K562 (cell line): ENCODE results near the gene ACSL3. TPM values are rescaled to one million over a fixed set of nuclear protein-coding genes. Genes with fewer than 3 reads are reported as not detected.

Experiments
- ATAC-seq: fragments of 200-7000 bp; cut with Tn5 transposase; 3 replicates; pipeline ENCODE4 v1.9.1; 2020; ENCODE audit warnings: moderate library complexity
- BruUV-seq: library from RNA; stranded (reverse); fragments of 400-500 nt; replicated peaks from 2 replicates; lab custom pipeline; 2021; lab: Mats Ljungman, UMichigan
- CTCF ChIA-PET: fragments of 300-600 bp; formaldehyde crosslinking; extraction: SDS; loops from one replicate; lab custom pipeline; 2021; ENCODE audit warnings: low intra/inter-chr PET ratio; lab: Yijun Ruan, JAX
- POLR2A ChIA-PET: fragments of 300-600, 350-650 bp; sonication (Branson Sonifier 250); formaldehyde crosslinking; extraction: SDS; loops from one replicate; lab custom pipeline; 2021; ENCODE audit warnings: antibody characterized with exemption, inconsistent platforms; lab: Yijun Ruan, JAX
- DNase-seq, 4 experiments: peaks; one replicate each; pipeline versions ENCODE4 v3.0.0 to v3.0.0-alpha.2; 2011 to 2018; ENCODE audit warnings: low spot score in 3 of 4, mixed read lengths in 3 of 4; ENCODE audit errors: extremely low read depth in 1 of 4
- FAIRE-seq: peaks from 2 replicates; lab custom pipeline; 2011; peaks lifted over from hg19 to GRCh38; lab: Jason Lieb, UNC
- H2AFZ ChIP-seq: 2 replicates; pipeline ENCODE4 v1.6.0; 2011; ENCODE audit warnings: low read depth, low read length, control low read depth, inconsistent platforms
- H3K27ac ChIP-seq: fragments of 200-600 bp; 3 replicates; pipeline ENCODE4 v1.8.0; 2011; ENCODE audit warnings: low read depth, mild to moderate bottlenecking, control low read depth, inconsistent platforms, low read length, moderate library complexity, mixed read lengths; ENCODE audit errors: extremely low read depth
- H3K27me3 ChIP-seq, 2 experiments: fragments of 300-600 bp in 1 of 2; 2 replicates in 1 of 2; 3 replicates in 1 of 2; pipeline versions ENCODE4 v1.6.0 to v1.8.0; 2011; ENCODE audit warnings: inconsistent platforms in 2 of 2, low read length in 2 of 2, mild to moderate bottlenecking in 1 of 2, mixed read lengths in 1 of 2, moderate library complexity in 1 of 2; ENCODE audit not compliant: control insufficient read depth in 2 of 2, insufficient read depth in 2 of 2
- H3K36me3 ChIP-seq: fragments of 300-600 bp; 3 replicates; pipeline ENCODE4 v1.8.0; 2011; ENCODE audit warnings: mild to moderate bottlenecking, low read length, inconsistent platforms; ENCODE audit not compliant: control insufficient read depth, insufficient read depth
- H3K4me1 ChIP-seq, 2 experiments: fragments of 200-600 bp in 1 of 2; replicated peaks in 1 of 2; 2 replicates in 1 of 2; 3 replicates in 1 of 2; pipeline versions ENCODE4 v1.5.1 to v1.8.0; 2011; ENCODE audit warnings: inconsistent platforms in 2 of 2, low read length in 2 of 2, mild to moderate bottlenecking in 1 of 2, mixed read lengths in 1 of 2, moderate library complexity in 1 of 2; ENCODE audit not compliant: control insufficient read depth in 2 of 2, insufficient read depth in 2 of 2
- H3K4me2 ChIP-seq: 2 replicates; pipeline ENCODE4 v1.6.1; 2011; ENCODE audit warnings: low read length, control low read depth, inconsistent platforms, mixed read lengths; ENCODE audit not compliant: insufficient read depth
- H3K4me3 ChIP-seq: fragments of 200-600 bp; sonication (generic), shearing (Covaris generic); 2 replicates; pipeline ENCODE4 v1.5.1; 2016; ENCODE audit warnings: control low read depth, inconsistent platforms
- H3K79me2 ChIP-seq: fragments of 200-600 bp; 3 replicates; pipeline ENCODE4 v1.8.0; 2011; ENCODE audit warnings: low read length, inconsistent platforms; ENCODE audit not compliant: control insufficient read depth, insufficient read depth
- H3K9ac ChIP-seq, 2 experiments: 2 replicates each; pipeline versions ENCODE4 v1.6.0 to v1.6.1; 2011; ENCODE audit warnings: low read depth in 2 of 2, low read length in 2 of 2, control low read depth in 1 of 2, inconsistent platforms in 1 of 2, mild to moderate bottlenecking in 1 of 2, mixed read lengths in 1 of 2; ENCODE audit not compliant: insufficient read depth in 1 of 2
- H3K9me1 ChIP-seq: one replicate; pipeline ENCODE4 v1.6.0; 2011; ENCODE audit warnings: inconsistent platforms, mild to moderate bottlenecking, low read length, moderate library complexity; ENCODE audit not compliant: control insufficient read depth, insufficient read depth
- H3K9me3 ChIP-seq: replicated peaks from 2 replicates; pipeline ENCODE4 v1.5.1; 2011; ENCODE audit warnings: low read depth, low read length, inconsistent platforms; ENCODE audit not compliant: control insufficient read depth, insufficient read depth
- H4K20me1 ChIP-seq: replicated peaks from 2 replicates; pipeline ENCODE4 v1.6.1; 2011; ENCODE audit warnings: low read length, inconsistent platforms, mixed read lengths; ENCODE audit not compliant: control insufficient read depth, insufficient read depth
- CHD2 ChIP-seq: IDR thresholded peaks from 2 replicates; pipeline ENCODE4 v1.6.1; 2011; ENCODE audit warnings: low read depth, low read length
- FOXP1 ChIP-seq: sonication (generic); formaldehyde crosslinking; IDR thresholded peaks from 2 replicates; pipeline ENCODE4 v1.8.0; 2022; ENCODE audit warnings: mild to moderate bottlenecking, missing genetic modification reagents
- HEY1 ChIP-seq: fragments of 250-450 bp; sonication (Bioruptor Pico); IDR thresholded peaks from 2 replicates; pipeline ENCODE4 v1.5.0; 2020; ENCODE audit warnings: mild to moderate bottlenecking, moderate library complexity, borderline replicate concordance
- HMG20B ChIP-seq: fragments of 250-450 bp; sonication (Bioruptor Pico); IDR thresholded peaks from 2 replicates; pipeline ENCODE4 v1.5.0; 2021; ENCODE audit warnings: mild to moderate bottlenecking
- NCOA4 ChIP-seq: fragments of 450-650 bp; IDR thresholded peaks from 2 replicates; pipeline ENCODE4 v1.6.1; 2018; ENCODE audit warnings: mild to moderate bottlenecking; ENCODE audit not compliant: partially characterized antibody
- SMAD2 ChIP-seq: fragments of 150-350 bp; IDR thresholded peaks from 2 replicates; pipeline ENCODE4 v1.6.1; 2014; ENCODE audit warnings: low read depth, mild to moderate bottlenecking, low read length
- TSC22D4 ChIP-seq: fragments of 450-650 bp; IDR thresholded peaks from 2 replicates; pipeline ENCODE4 v1.6.1; 2016; ENCODE audit warnings: missing genetic modification characterization, missing biosample characterization, control low read depth
- U2AF1 ChIP-seq: fragments of 200-400 bp; formaldehyde crosslinking; optimal IDR thresholded peaks from 2 replicates; pipeline ENCODE3; 2017; ENCODE audit warnings: mild to moderate bottlenecking, low read depth, low read length, moderate library complexity
- ZC3H4 ChIP-seq: sonication (generic); formaldehyde crosslinking; IDR thresholded peaks from 2 replicates; pipeline ENCODE4 v1.9.0; 2021; ENCODE audit warnings: missing genetic modification reagents, borderline replicate concordance
- ZFPM2 ChIP-seq: fragments of 250-450 bp; sonication (Bioruptor Pico); IDR thresholded peaks from 2 replicates; pipeline ENCODE4 v1.5.1; 2022; ENCODE audit warnings: mild to moderate bottlenecking
- ZKSCAN8 ChIP-seq: fragments of 200-800 bp; sonication (Bioruptor generic); IDR thresholded peaks from 2 replicates; pipeline ENCODE4 v1.6.1; 2016; ENCODE audit warnings: missing genetic modification characterization, missing compliant biosample characterization
- ZNF232 ChIP-seq: sonication (generic); formaldehyde crosslinking; IDR thresholded peaks from 2 replicates; pipeline ENCODE4 v1.8.0; 2022; ENCODE audit warnings: mild to moderate bottlenecking, missing genetic modification reagents
- in situ Hi-C: fragments of 300-500 bp; cut with MboI; formaldehyde crosslinking; loops from 4 replicates; pipeline ENCODE4 v1.15.0; 2018; ENCODE audit warnings: inconsistent platforms, mixed read lengths
- intact Hi-C: fragments of 100-400 bp; cut with micrococcal nuclease; formaldehyde crosslinking; loops from 2 replicates; pipeline ENCODE4 v1.14.2; 2022
- polyA plus RNA-seq, 8 experiments: library from polyadenylated mRNA; depleted of rRNA in 4 of 8; stranded (reverse) in 5 of 8; unstranded in 3 of 8; fragments of >200 nt; fragmentation: Nextera tagmentation in 2 of 8; fragmentation: Illumina TruSeq in 1 of 8; extraction: Ambion mirVana in 2 of 8; extraction: Trizol in 1 of 8; gene quantifications; 2 replicates each; pipeline versions ENCODE4 v1.2.1 to v1.2.3, GENCODE V29; 2011 to 2014; ENCODE audit warnings: inconsistent platforms in 1 of 8, missing spikeins in 1 of 8
- total RNA-seq, 7 experiments: library from RNA; depleted of rRNA in 6 of 7; stranded (reverse); fragments of >200 nt in 6 of 7; fragmentation: Illumina TruSeq in 2 of 7; extraction: Trizol in 2 of 7; gene quantifications; 2 replicates each; pipeline versions ENCODE4 v1.2.1 to v1.2.3, GENCODE V29; 2011 to 2021; ENCODE audit warnings: low replicate concordance in 1 of 7
- TF ChIP-seq, protein P1 (sequence below), 3 experiments: fragments of 200-800 bp in 1 of 3; fragments of 250-450 bp in 1 of 3; fragments of 450-650 bp in 1 of 3; sonication (Bioruptor Pico) in 1 of 3; sonication (Bioruptor generic) in 1 of 3; formaldehyde crosslinking in 1 of 3; IDR thresholded peaks; 2 replicates each; pipeline versions ENCODE4 v1.6.1 to v1.8.0; 2016 to 2022; ENCODE audit warnings: mild to moderate bottlenecking in 2 of 3, missing genetic modification characterization in 2 of 3, missing compliant biosample characterization in 1 of 3, moderate library complexity in 1 of 3
- TF ChIP-seq, protein P2 (sequence below): fragments of 450-650 bp; formaldehyde crosslinking; IDR thresholded peaks from 2 replicates; pipeline ENCODE4 v1.4.0; 2020; ENCODE audit warnings: mild to moderate bottlenecking, moderate library complexity
- TF ChIP-seq, protein P3 (sequence below), 2 experiments: fragments of 450-650 bp; conservative IDR thresholded peaks; 2 replicates each; pipeline ENCODE4 v1.6.1; 2017; ENCODE audit warnings: mild to moderate bottlenecking in 2 of 2, moderate library complexity in 2 of 2
- TF ChIP-seq, protein P4 (sequence below): fragments of 450-650 bp; IDR thresholded peaks from 2 replicates; pipeline ENCODE4 v1.6.1; 2014; ENCODE audit warnings: low read depth, mild to moderate bottlenecking, moderate library complexity, borderline replicate concordance

The ACSL3 gene
- total and polyA plus RNA-seq, 9 of the 15 experiments (the other 6 are each of a cell fraction or from before 2014, with no cell fraction given): 21.3 to 123 (median 85.2) TPM

DNA sequence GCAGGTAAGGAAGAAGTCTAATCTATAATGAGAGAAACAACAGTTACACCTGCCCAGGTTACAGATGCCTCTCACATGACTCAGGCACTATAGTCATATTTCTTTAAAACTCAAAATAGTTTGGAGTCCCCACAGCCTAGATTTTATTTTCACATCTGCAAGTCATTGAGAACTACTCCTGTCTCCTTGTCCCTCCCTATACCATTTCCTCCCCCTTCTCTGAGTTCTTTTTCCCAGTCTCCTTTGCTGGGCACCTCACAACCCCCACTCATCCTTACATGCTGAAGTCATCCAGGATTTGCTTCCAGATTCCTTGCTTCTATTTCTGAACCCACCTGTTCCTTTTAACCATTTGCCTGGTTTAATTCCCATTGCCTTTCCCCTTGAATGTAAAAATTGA, 118.0 kb downstream of the ACSL3 start:
- Histone ChIP-seq H3K79me2 (no peaks in the 10 kb centered on the region), H4K20me1 (no peaks in the 10 kb centered on the region), H3K9me3 (no peaks in the 10 kb centered on the region), H3K27ac (no peak overlapping the region), H3K27me3 (no peaks in the 10 kb centered on the region), H2AFZ (no peak overlapping the region), H3K4me1 (peaks cover 0 to 6% of the 10 kb centered on the region in 2 experiments; a peak in 1 of 5 replicates), H3K36me3 (no peaks in the 10 kb centered on the region), H3K9ac (no peak overlapping the region), H3K4me2 (no peak overlapping the region), H3K4me3 (no peak overlapping the region), H3K9me1 (no peaks in the 10 kb centered on the region)
- ChIA-PET CTCF (no interaction called here), POLR2A (no interaction called here)
- no TSS peak for BruUV-seq
- FAIRE-seq: no peak
- DNase-seq: no peak
- ATAC-seq: no peak
- intact Hi-C loops (loop anchor here (10.0 kb wide), 1 partner anchor 326 kb away; no protein-coding TSS in a partner anchor), in situ Hi-C loops (loop anchor here (5.0 kb wide), 1 partner anchor 123 kb away; no protein-coding TSS in a partner anchor)
- TF ChIP-seq HEY1 (no peak), ZKSCAN8 (no peak), SMAD2 (no peak), HMG20B (no peak), ZNF232 (no peak), U2AF1 (no peak), FOXP1 (CRISPR knock-in tag) (no peak), CHD2 (no peak), NCOA4 (no peak), ZFPM2 (CRISPR knock-in tag) (no peak), TSC22D4 (tag) (no peak), ZC3H4 (CRISPR knock-in tag) (no peak)
- TF ChIP-seq, protein P1, sequence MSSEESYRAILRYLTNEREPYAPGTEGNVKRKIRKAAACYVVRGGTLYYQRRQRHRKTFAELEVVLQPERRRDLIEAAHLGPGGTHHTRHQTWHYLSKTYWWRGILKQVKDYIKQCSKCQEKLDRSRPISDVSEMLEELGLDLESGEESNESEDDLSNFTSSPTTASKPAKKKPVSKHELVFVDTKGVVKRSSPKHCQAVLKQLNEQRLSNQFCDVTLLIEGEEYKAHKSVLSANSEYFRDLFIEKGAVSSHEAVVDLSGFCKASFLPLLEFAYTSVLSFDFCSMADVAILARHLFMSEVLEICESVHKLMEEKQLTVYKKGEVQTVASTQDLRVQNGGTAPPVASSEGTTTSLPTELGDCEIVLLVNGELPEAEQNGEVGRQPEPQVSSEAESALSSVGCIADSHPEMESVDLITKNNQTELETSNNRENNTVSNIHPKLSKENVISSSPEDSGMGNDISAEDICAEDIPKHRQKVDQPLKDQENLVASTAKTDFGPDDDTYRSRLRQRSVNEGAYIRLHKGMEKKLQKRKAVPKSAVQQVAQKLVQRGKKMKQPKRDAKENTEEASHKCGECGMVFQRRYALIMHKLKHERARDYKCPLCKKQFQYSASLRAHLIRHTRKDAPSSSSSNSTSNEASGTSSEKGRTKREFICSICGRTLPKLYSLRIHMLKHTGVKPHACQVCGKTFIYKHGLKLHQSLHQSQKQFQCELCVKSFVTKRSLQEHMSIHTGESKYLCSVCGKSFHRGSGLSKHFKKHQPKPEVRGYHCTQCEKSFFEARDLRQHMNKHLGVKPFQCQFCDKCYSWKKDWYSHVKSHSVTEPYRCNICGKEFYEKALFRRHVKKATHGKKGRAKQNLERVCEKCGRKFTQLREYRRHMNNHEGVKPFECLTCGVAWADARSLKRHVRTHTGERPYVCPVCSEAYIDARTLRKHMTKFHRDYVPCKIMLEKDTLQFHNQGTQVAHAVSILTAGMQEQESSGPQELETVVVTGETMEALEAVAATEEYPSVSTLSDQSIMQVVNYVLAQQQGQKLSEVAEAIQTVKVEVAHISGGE (CRISPR knock-in tag; IDR thresholded peaks at IDR 0.05): no peak
- TF ChIP-seq, protein P2, sequence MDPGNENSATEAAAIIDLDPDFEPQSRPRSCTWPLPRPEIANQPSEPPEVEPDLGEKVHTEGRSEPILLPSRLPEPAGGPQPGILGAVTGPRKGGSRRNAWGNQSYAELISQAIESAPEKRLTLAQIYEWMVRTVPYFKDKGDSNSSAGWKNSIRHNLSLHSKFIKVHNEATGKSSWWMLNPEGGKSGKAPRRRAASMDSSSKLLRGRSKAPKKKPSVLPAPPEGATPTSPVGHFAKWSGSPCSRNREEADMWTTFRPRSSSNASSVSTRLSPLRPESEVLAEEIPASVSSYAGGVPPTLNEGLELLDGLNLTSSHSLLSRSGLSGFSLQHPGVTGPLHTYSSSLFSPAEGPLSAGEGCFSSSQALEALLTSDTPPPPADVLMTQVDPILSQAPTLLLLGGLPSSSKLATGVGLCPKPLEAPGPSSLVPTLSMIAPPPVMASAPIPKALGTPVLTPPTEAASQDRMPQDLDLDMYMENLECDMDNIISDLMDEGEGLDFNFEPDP (CRISPR knock-in tag): no peak
- TF ChIP-seq, protein P3, sequence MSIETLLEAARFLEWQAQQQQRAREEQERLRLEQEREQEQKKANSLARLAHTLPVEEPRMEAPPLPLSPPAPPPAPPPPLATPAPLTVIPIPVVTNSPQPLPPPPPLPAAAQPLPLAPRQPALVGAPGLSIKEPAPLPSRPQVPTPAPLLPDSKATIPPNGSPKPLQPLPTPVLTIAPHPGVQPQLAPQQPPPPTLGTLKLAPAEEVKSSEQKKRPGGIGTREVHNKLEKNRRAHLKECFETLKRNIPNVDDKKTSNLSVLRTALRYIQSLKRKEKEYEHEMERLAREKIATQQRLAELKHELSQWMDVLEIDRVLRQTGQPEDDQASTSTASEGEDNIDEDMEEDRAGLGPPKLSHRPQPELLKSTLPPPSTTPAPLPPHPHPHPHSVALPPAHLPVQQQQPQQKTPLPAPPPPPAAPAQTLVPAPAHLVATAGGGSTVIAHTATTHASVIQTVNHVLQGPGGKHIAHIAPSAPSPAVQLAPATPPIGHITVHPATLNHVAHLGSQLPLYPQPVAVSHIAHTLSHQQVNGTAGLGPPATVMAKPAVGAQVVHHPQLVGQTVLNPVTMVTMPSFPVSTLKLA (conservative IDR thresholded peaks at IDR 0.05): no peak
- TF ChIP-seq, protein P4, sequence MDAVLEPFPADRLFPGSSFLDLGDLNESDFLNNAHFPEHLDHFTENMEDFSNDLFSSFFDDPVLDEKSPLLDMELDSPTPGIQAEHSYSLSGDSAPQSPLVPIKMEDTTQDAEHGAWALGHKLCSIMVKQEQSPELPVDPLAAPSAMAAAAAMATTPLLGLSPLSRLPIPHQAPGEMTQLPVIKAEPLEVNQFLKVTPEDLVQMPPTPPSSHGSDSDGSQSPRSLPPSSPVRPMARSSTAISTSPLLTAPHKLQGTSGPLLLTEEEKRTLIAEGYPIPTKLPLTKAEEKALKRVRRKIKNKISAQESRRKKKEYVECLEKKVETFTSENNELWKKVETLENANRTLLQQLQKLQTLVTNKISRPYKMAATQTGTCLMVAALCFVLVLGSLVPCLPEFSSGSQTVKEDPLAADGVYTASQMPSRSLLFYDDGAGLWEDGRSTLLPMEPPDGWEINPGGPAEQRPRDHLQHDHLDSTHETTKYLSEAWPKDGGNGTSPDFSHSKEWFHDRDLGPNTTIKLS: no peak
